ENCODE results near the gene KLF17.

DNA sequence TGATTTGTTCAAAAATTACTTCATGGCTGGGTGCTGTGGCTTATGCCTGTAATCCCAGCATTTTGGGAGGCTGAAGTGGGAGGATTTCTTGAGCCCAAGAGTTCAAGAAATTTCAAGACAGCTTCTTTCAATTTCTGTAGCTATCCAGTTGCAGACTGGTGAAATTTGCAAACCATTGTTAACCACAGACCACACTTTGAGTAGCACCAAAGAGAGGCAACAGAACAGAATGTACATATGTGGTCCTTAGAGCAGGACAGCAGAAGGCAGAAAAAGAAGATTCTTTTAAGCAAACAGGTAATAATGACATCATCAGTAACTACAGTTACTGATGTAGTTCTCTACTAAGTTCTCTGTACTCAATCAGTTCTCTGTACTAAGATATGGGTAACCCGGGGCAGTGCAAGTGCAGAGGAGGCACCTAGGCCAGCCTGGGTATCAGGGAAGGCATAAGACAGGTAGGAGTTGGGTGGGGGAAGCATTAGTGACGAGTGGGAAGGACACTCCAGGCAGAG lies 5.5 kb upstream of the KLF17 start:
- no peak for TF ChIP-seq CTCF (IDR thresholded peaks at IDR 0.05)
- TF ChIP-seq POLR2A (IDR thresholded peaks at IDR 0.05), result no peak
- TF ChIP-seq EP300 (IDR thresholded peaks at IDR 0.05), result no peak

Data from ovary (tissue), 3 donors.